ENCODE measurements around the gene TMTC1.

GRCh38 chr12:29543036-29543435, 240.7 kb downstream of the TMTC1 start:
- TF ChIP-seq POLR2AphosphoS5 (IDR thresholded peaks at IDR 0.05; ENCODE audit: low read depth, low read length) (no peak), TAF1 (IDR thresholded peaks at IDR 0.05; ENCODE audit: borderline replicate concordance, insufficient read depth, low read length) (no peak), SIN3A (IDR thresholded peaks at IDR 0.05; ENCODE audit: borderline replicate concordance, insufficient read depth, low read length) (no peak), FOXP2 (optimal IDR thresholded peaks at IDR 0.05; ENCODE audit: borderline replicate concordance, extremely low read depth, extremely low read length, insufficient read depth) (no peak)
- TF ChIP-seq, protein P1, sequence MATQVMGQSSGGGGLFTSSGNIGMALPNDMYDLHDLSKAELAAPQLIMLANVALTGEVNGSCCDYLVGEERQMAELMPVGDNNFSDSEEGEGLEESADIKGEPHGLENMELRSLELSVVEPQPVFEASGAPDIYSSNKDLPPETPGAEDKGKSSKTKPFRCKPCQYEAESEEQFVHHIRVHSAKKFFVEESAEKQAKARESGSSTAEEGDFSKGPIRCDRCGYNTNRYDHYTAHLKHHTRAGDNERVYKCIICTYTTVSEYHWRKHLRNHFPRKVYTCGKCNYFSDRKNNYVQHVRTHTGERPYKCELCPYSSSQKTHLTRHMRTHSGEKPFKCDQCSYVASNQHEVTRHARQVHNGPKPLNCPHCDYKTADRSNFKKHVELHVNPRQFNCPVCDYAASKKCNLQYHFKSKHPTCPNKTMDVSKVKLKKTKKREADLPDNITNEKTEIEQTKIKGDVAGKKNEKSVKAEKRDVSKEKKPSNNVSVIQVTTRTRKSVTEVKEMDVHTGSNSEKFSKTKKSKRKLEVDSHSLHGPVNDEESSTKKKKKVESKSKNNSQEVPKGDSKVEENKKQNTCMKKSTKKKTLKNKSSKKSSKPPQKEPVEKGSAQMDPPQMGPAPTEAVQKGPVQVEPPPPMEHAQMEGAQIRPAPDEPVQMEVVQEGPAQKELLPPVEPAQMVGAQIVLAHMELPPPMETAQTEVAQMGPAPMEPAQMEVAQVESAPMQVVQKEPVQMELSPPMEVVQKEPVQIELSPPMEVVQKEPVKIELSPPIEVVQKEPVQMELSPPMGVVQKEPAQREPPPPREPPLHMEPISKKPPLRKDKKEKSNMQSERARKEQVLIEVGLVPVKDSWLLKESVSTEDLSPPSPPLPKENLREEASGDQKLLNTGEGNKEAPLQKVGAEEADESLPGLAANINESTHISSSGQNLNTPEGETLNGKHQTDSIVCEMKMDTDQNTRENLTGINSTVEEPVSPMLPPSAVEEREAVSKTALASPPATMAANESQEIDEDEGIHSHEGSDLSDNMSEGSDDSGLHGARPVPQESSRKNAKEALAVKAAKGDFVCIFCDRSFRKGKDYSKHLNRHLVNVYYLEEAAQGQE (IDR thresholded peaks at IDR 0.05; ENCODE audit: insufficient read depth in 1 of 2, low read depth in 2 of 2, low read length in 2 of 2): no peak
